DOHH2 (cell line): Measurements from ENCODE around the gene L3MBTL4.

Source experiments
- EZH2phosphoT487 ChIP-seq: fragments of 200-600 bp; sonication (generic); IDR thresholded peaks from 2 replicates; pipeline ENCODE4 v1.6.1; 2017; ENCODE audit warnings: borderline replicate concordance, mild to moderate bottlenecking, antibody characterized with exemption, low read length, moderate library complexity, mixed read lengths
- TF ChIP-seq, protein P1 (sequence below): fragments of 200-600 bp; sonication (generic); IDR thresholded peaks from one replicate; pipeline ENCODE4 v1.5.1; 2014; ENCODE audit warnings: antibody characterized with exemption, mild to moderate bottlenecking, low read depth, low read length; ENCODE audit not compliant: poor library complexity, severe bottlenecking

DNA sequence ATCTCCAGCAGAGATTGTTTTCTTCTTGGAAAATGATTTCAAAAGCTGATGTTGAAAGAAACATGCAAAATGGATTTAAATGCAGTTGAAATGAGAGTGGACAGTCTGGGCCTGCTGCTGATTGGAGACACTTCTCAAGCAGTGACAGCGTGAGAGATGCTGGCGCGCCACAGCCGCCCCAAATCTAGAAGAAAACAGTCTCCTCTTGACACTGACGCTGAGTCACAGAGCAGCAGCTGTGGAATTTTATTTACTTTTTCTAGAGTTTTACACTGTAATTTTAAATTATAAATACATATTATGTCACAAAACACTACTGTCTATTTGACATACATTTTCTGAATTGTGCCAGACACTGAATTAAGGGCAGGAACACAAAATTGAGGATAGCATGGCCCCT lies 397.5 kb downstream of the L3MBTL4 start:
- TF ChIP-seq, protein P1, sequence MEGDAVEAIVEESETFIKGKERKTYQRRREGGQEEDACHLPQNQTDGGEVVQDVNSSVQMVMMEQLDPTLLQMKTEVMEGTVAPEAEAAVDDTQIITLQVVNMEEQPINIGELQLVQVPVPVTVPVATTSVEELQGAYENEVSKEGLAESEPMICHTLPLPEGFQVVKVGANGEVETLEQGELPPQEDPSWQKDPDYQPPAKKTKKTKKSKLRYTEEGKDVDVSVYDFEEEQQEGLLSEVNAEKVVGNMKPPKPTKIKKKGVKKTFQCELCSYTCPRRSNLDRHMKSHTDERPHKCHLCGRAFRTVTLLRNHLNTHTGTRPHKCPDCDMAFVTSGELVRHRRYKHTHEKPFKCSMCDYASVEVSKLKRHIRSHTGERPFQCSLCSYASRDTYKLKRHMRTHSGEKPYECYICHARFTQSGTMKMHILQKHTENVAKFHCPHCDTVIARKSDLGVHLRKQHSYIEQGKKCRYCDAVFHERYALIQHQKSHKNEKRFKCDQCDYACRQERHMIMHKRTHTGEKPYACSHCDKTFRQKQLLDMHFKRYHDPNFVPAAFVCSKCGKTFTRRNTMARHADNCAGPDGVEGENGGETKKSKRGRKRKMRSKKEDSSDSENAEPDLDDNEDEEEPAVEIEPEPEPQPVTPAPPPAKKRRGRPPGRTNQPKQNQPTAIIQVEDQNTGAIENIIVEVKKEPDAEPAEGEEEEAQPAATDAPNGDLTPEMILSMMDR = no peak
- no peak for TF ChIP-seq EZH2phosphoT487
